Hepatocyte (in vitro differentiated cells): ENCODE results near the gene NF2. TPM values are rescaled to one million over a fixed set of nuclear protein-coding genes. Genes with fewer than 3 reads are reported as not detected.

ENCODE experiments used
- DNase-seq: peaks from one replicate; pipeline ENCODE4 v3.0.0-alpha.2; 2016; ENCODE audit warnings: low spot score
- H2AFZ ChIP-seq: fragments of 200-600 bp; sonication (generic); 2 replicates; pipeline ENCODE4 v1.6.0; 2016; ENCODE audit warnings: antibody characterized with exemption, mild to moderate bottlenecking
- H3K27ac ChIP-seq: fragments of 200-600 bp; sonication (generic); 2 replicates; pipeline ENCODE4 v1.5.1; 2016; ENCODE audit warnings: mild to moderate bottlenecking
- H3K27me3 ChIP-seq: fragments of 200-600 bp; sonication (generic); 2 replicates; pipeline ENCODE4 v1.6.1; 2016
- H3K36me3 ChIP-seq: fragments of 200-600 bp; sonication (generic); replicated peaks from 2 replicates; pipeline ENCODE4 v1.5.1; 2016; ENCODE audit warnings: low read depth; ENCODE audit not compliant: insufficient read depth
- H3K4me1 ChIP-seq: fragments of 200-600 bp; sonication (generic); 2 replicates; pipeline ENCODE4 v1.5.1; 2016; ENCODE audit warnings: mild to moderate bottlenecking, moderate library complexity; ENCODE audit not compliant: insufficient read depth
- H3K4me2 ChIP-seq: fragments of 200-600 bp; sonication (generic); 2 replicates; pipeline ENCODE4 v1.6.0; 2016
- H3K4me3 ChIP-seq: fragments of 200-600 bp; sonication (generic); 2 replicates; pipeline ENCODE4 v1.5.1; 2016; ENCODE audit warnings: mild to moderate bottlenecking
- H3K79me2 ChIP-seq: fragments of 200-600 bp; sonication (generic); 2 replicates; pipeline ENCODE4 v1.6.0; 2017; ENCODE audit warnings: mild to moderate bottlenecking
- H3K9me2 ChIP-seq: fragments of 200-600 bp; sonication (generic); replicated peaks from 2 replicates; pipeline ENCODE4 v1.6.0; 2017; ENCODE audit warnings: mild to moderate bottlenecking; ENCODE audit not compliant: insufficient read depth
- H3K9me3 ChIP-seq: fragments of 200-600 bp; sonication (generic); 2 replicates; pipeline ENCODE4 v1.5.1; 2016; ENCODE audit warnings: low read depth, mild to moderate bottlenecking
- H4K20me1 ChIP-seq: fragments of 200-600 bp; sonication (generic); 2 replicates; pipeline ENCODE4 v1.6.0; 2016; ENCODE audit warnings: mild to moderate bottlenecking; ENCODE audit not compliant: insufficient read depth, poor library complexity, severe bottlenecking
- CTCF ChIP-seq: fragments of 200-600 bp; sonication (generic); IDR thresholded peaks from 2 replicates; pipeline ENCODE4 v1.5.1; 2016; ENCODE audit warnings: antibody characterized with exemption, mild to moderate bottlenecking; ENCODE audit not compliant: poor library complexity
- EZH2 ChIP-seq: fragments of 200-600 bp; sonication (generic); IDR thresholded peaks from 2 replicates; pipeline ENCODE4 v1.6.1; 2016; ENCODE audit warnings: antibody characterized with exemption, mild to moderate bottlenecking, borderline replicate concordance
- EZH2phosphoT487 ChIP-seq: fragments of 200-600 bp; sonication (generic); IDR thresholded peaks from one replicate; pipeline ENCODE4 v1.6.1; 2018; ENCODE audit warnings: antibody characterized with exemption, mild to moderate bottlenecking, low read depth, moderate library complexity; ENCODE audit not compliant: unreplicated experiment, severe bottlenecking
- WGBS: methylation state at CpG from one replicate; pipeline ENCODE4 v1.1.6; 2016; ENCODE audit warnings: low lambda C conversion rate; ENCODE audit errors: missing lambda C conversion rate; 5-methylcytosine and 5-hydroxymethylcytosine counted together
- polyA plus RNA-seq: library from polyadenylated mRNA; unstranded; fragments of >200 nt; fragmentation: Nextera tagmentation; extraction: Ambion mirVana; gene quantifications from 2 replicates; pipeline ENCODE4 v1.2.1, GENCODE V29; 2016
- small RNA-seq: library from RNA; depleted of rRNA; stranded (forward); fragments of <200 nt; gene quantifications from one replicate; pipeline ENCODE3, GENCODE V24; 2014
- total RNA-seq: library from RNA; depleted of rRNA; stranded (reverse); fragments of >200 nt; gene quantifications from 2 replicates; pipeline ENCODE4 v1.2.3, GENCODE V29; 2014

Gene NF2
- total and polyA plus RNA-seq, 2 experiments from 2014 or later = 18.5 to 30.7 TPM

- Histone ChIP-seq H2AFZ (no peak overlapping the region), H3K4me1 (no peaks in the 10 kb centered on the region), H3K4me2 (no peak overlapping the region), H3K27me3 (no peaks in the 10 kb centered on the region), H3K4me3 (no peak overlapping the region), H3K79me2 (no peaks in the 10 kb centered on the region), H3K9me3 (no peaks in the 10 kb centered on the region), H3K36me3 (no peaks in the 10 kb centered on the region), H4K20me1 (no peaks in the 10 kb centered on the region), H3K9me2 (no peaks in the 10 kb centered on the region), H3K27ac (no peak overlapping the region)
- TF ChIP-seq EZH2phosphoT487 (no peak), CTCF (no peak), EZH2 (no peak)
- no peak for DNase-seq
- WGBS = 91% methylated on average over 13 of the region's 13 CpGs
Observed at GRCh38 chr22:29742326-29742725, 138.9 kb downstream of the NF2 start.

- no peaks in the 10 kb centered on the region for H4K20me1 ChIP-seq
- no peak overlapping the region for H3K4me3 ChIP-seq
- no peaks in the 10 kb centered on the region for H3K4me1 ChIP-seq
- 83% methylated on average over 8 of the region's 8 CpGs for WGBS
- no peaks in the 10 kb centered on the region for H3K36me3 ChIP-seq
- no peak overlapping the region for H2AFZ ChIP-seq
- no peaks in the 10 kb centered on the region for H3K79me2 ChIP-seq
- H3K9me3 ChIP-seq = no peaks in the 10 kb centered on the region
- H3K27ac ChIP-seq = no peak overlapping the region
- H3K9me2 ChIP-seq = no peaks in the 10 kb centered on the region
- TF ChIP-seq EZH2 (no peak), CTCF (no peak), EZH2phosphoT487 (no peak)
- no peak overlapping the region for H3K4me2 ChIP-seq
- peak; percentile 40 for DNase-seq
- H3K27me3 ChIP-seq = no peaks in the 10 kb centered on the region
Observed at GRCh38 chr22:29744902-29745301, 141.5 kb downstream of the NF2 start.

- Histone ChIP-seq H3K4me2 (no peak overlapping the region), H3K4me3 (no peak overlapping the region), H3K27ac (no peak overlapping the region), H3K9me3 (no peaks in the 10 kb centered on the region), H3K4me1 (no peaks in the 10 kb centered on the region), H4K20me1 (no peaks in the 10 kb centered on the region), H3K9me2 (no peaks in the 10 kb centered on the region), H3K79me2 (no peaks in the 10 kb centered on the region), H3K36me3 (no peaks in the 10 kb centered on the region), H2AFZ (no peak overlapping the region), H3K27me3 (no peaks in the 10 kb centered on the region)
- 87% methylated on average over 7 of the region's 7 CpGs for WGBS
- no peak for DNase-seq
- TF ChIP-seq EZH2 = no peak
- no peak for TF ChIP-seq EZH2phosphoT487
- TF ChIP-seq CTCF = no peak
Observed at GRCh38 chr22:29747832-29748231, 144.4 kb downstream of the NF2 start.

Small RNA genes within 50 kb of the gene (small RNA-seq; reads per million reads assigned to genes)
- gene AC004882.2 = not detected

Other genes with a start within 250 kb of the NF2 start
- gene AP1B1, start 215.1 kb upstream of the NF2 start, total RNA-seq = 50.1 and 52.0 TPM in 2 replicates
- gene AP1B1, start 215.1 kb upstream of the NF2 start, polyA plus RNA-seq = 44.2 and 46.6 TPM in 2 replicates
- gene RFPL1, start 165.1 kb upstream of the NF2 start, total RNA-seq = not detected in 2 replicates
- gene RFPL1, start 165.1 kb upstream of the NF2 start, polyA plus RNA-seq = not detected in 2 replicates
- 0.03 and 0.08 TPM in 2 replicates for gene NEFH, start 123.4 kb upstream of the NF2 start, total RNA-seq
- 0.98 TPM in 1 of 2 replicates, not detected in the other for gene NEFH, start 123.4 kb upstream of the NF2 start, polyA plus RNA-seq
- gene THOC5, start 49.9 kb upstream of the NF2 start, total RNA-seq = 26.5 and 27.7 TPM in 2 replicates
- gene THOC5, start 49.9 kb upstream of the NF2 start, polyA plus RNA-seq = 21.5 and 23.0 TPM in 2 replicates
- 160 and 165 TPM in 2 replicates for gene NIPSNAP1, start 22.5 kb upstream of the NF2 start, total RNA-seq
- gene NIPSNAP1, start 22.5 kb upstream of the NF2 start, polyA plus RNA-seq = 132 and 136 TPM in 2 replicates
- 0.44 TPM in 1 of 2 replicates, not detected in the other for gene CABP7, start 116.4 kb downstream of the NF2 start, total RNA-seq
- 0.13 and 0.16 TPM in 2 replicates for gene CABP7, start 116.4 kb downstream of the NF2 start, polyA plus RNA-seq
- 18.2 and 25.7 TPM in 2 replicates for gene ZMAT5, start 163.4 kb downstream of the NF2 start, total RNA-seq
- 29.0 and 38.5 TPM in 2 replicates for gene ZMAT5, start 163.4 kb downstream of the NF2 start, polyA plus RNA-seq
- gene UQCR10, start 163.7 kb downstream of the NF2 start, total RNA-seq = 120 and 122 TPM in 2 replicates
- 387 and 414 TPM in 2 replicates for gene UQCR10, start 163.7 kb downstream of the NF2 start, polyA plus RNA-seq
- gene ASCC2, start 234.6 kb downstream of the NF2 start, total RNA-seq = 25.9 and 26.2 TPM in 2 replicates
- gene ASCC2, start 234.6 kb downstream of the NF2 start, polyA plus RNA-seq = 54.2 and 54.8 TPM in 2 replicates